Stimulated activated CD8-positive, alpha-beta memory T cell treated with anti-CD3 and anti-CD28 coated beads, Interleukin-7, amount 100 ng/mL, for 4 hours (primary cell): ENCODE measurements around the gene TIPARP.

ENCODE experiments used
- DNase-seq, 2 donors: peaks; one replicate each; pipeline ENCODE4 v3.0.0-alpha.2; 2020; ENCODE audit warnings: low read depth in 2 of 2

The TIPARP gene

GRCh38 chr3:156741935-156742334 lies 67.5 kb downstream of the TIPARP start:
- no peak for DNase-seq

GRCh38 chr3:156742401-156742800 lies 68.0 kb downstream of the TIPARP start:
- no peak for DNase-seq

- DNase-seq = no peak
Observed at GRCh38 chr3:156743859-156744258, 69.5 kb downstream of the TIPARP start.

- no peak for DNase-seq
Observed at GRCh38 chr3:156744631-156745030, 70.2 kb downstream of the TIPARP start.

GRCh38 chr3:156745766-156746165 lies 71.4 kb downstream of the TIPARP start:
- no peak for DNase-seq

GRCh38 chr3:156747046-156747445 lies 72.7 kb downstream of the TIPARP start:
- no peak for DNase-seq

GRCh38 chr3:156749244-156749643 lies 74.9 kb downstream of the TIPARP start:
- no peak for DNase-seq

GRCh38 chr3:156750191-156750873 lies 75.9 kb downstream of the TIPARP start:
- no peak for DNase-seq

- no peak for DNase-seq
Observed at GRCh38 chr3:156750874-156751245, 76.5 kb downstream of the TIPARP start.

- no peak for DNase-seq
Observed at GRCh38 chr3:156751461-156752025, 77.2 kb downstream of the TIPARP start.
